ENCODE data around the gene CLSTN2.

DNA sequence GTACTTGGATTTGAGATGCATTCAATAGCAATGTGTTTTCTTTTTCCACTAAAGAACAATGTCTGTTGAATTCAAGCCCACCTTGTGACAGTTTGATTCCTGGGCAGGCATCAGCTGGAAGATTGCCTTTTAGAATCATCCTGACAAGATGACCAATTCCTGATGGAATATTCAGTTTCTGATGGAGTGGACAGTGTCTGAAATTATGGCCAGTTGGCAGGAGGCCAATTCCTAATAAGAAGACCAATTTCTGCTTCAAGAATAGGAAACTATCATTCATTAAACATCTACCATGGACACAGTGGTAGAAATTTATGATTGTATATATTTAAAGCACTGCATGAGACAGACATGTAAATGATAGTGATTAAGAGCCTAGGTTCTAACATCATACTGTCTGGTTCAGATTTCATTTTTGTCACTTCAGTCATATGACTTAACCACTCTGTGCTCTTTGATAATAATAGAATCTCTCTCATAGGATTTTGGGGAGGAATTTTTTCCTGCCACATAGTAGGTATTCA lies 133.6 kb downstream of the CLSTN2 start:
- TF ChIP-seq, protein P1, sequence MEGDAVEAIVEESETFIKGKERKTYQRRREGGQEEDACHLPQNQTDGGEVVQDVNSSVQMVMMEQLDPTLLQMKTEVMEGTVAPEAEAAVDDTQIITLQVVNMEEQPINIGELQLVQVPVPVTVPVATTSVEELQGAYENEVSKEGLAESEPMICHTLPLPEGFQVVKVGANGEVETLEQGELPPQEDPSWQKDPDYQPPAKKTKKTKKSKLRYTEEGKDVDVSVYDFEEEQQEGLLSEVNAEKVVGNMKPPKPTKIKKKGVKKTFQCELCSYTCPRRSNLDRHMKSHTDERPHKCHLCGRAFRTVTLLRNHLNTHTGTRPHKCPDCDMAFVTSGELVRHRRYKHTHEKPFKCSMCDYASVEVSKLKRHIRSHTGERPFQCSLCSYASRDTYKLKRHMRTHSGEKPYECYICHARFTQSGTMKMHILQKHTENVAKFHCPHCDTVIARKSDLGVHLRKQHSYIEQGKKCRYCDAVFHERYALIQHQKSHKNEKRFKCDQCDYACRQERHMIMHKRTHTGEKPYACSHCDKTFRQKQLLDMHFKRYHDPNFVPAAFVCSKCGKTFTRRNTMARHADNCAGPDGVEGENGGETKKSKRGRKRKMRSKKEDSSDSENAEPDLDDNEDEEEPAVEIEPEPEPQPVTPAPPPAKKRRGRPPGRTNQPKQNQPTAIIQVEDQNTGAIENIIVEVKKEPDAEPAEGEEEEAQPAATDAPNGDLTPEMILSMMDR (IDR thresholded peaks at IDR 0.05; ENCODE audit: low read depth, low read length, poor library complexity, severe bottlenecking): no peak
- no peak for TF ChIP-seq EZH2phosphoT487 (IDR thresholded peaks at IDR 0.05; ENCODE audit: borderline replicate concordance, low read length)

All from DOHH2 (cell line).